Measurements from ENCODE around the gene ZNRF3.

The ZNRF3 gene

GRCh38 chr22:28953976-28954880 lies 70.9 kb downstream of the ZNRF3 start:
- peak overlapping the region; percentile 57 for H2AK5ac ChIP-seq (ENCODE audit: low read length, severe bottlenecking)
- peaks cover 56% of the 10 kb centered on the region for H3K79me1 ChIP-seq (replicated peaks; ENCODE audit: low read length, poor library complexity, severe bottlenecking)
- no peak overlapping the region for H4K91ac ChIP-seq (ENCODE audit: low read length)
- no peak overlapping the region for H3K14ac ChIP-seq (ENCODE audit: low read length in 2 of 2)
- no peaks in the 10 kb centered on the region for H3K9me3 ChIP-seq (ENCODE audit: control insufficient read depth, low read length)
- 94% methylated on average over 4 of the region's 6 CpGs for WGBS
- H3K4me3 ChIP-seq (ENCODE audit: insufficient read depth in 1 of 2, low read depth in 1 of 2, low read length in 2 of 2), result no peak overlapping the region
- no peak overlapping the region for H2BK5ac ChIP-seq (ENCODE audit: low read depth, low read length, poor library complexity, severe bottlenecking)
- H2BK15ac ChIP-seq (ENCODE audit: low read depth, poor library complexity, severe bottlenecking), result no peak overlapping the region
- no peaks in the 10 kb centered on the region for H3K36me3 ChIP-seq (ENCODE audit: control insufficient read depth in 1 of 2, insufficient read depth in 2 of 2, low read depth in 1 of 2, low read length in 2 of 2)
- H4K8ac ChIP-seq (ENCODE audit: low read length), result no peak overlapping the region
- H3K4me2 ChIP-seq (ENCODE audit: low read length, poor library complexity, severe bottlenecking), result no peak overlapping the region
- no peak overlapping the region for H3K4ac ChIP-seq (ENCODE audit: low read depth in 1 of 2, low read length in 2 of 2)
- H2BK120ac ChIP-seq (ENCODE audit: low read depth, low read length), result no peak overlapping the region
- H3K18ac ChIP-seq (ENCODE audit: low read depth in 1 of 2, low read length in 2 of 2), result no peak overlapping the region
- no peaks in the 10 kb centered on the region for H3K27me3 ChIP-seq (ENCODE audit: control insufficient read depth in 1 of 2, insufficient read depth in 1 of 2, low read length in 2 of 2)
- H2BK12ac ChIP-seq (ENCODE audit: low read length in 2 of 2), result no peak overlapping the region
- no peak overlapping the region for H3K27ac ChIP-seq (ENCODE audit: low read length, poor library complexity, severe bottlenecking)
- no peak for DNase-seq
- no peak overlapping the region for H3K23ac ChIP-seq (ENCODE audit: low read length in 2 of 2)
- H3K4me1 ChIP-seq (ENCODE audit: control insufficient read depth, insufficient read depth, low read depth, low read length), result peaks cover 15% of the 10 kb centered on the region
- H2AFZ ChIP-seq (ENCODE audit: low read depth, low read length), result no peak overlapping the region
- H3K9ac ChIP-seq (ENCODE audit: low read length), result no peak overlapping the region

- Histone ChIP-seq H2AFZ (ENCODE audit: low read depth, low read length) (no peak overlapping the region), H3K4ac (ENCODE audit: low read depth in 1 of 2, low read length in 2 of 2) (no peak overlapping the region), H3K9ac (ENCODE audit: low read length) (no peak overlapping the region), H3K9me3 (ENCODE audit: control insufficient read depth, low read length) (no peaks in the 10 kb centered on the region), H3K18ac (ENCODE audit: low read depth in 1 of 2, low read length in 2 of 2) (no peak overlapping the region), H3K23ac (ENCODE audit: low read length in 2 of 2) (no peak overlapping the region), H2BK15ac (ENCODE audit: low read depth, poor library complexity, severe bottlenecking) (no peak overlapping the region), H2BK12ac (ENCODE audit: low read length in 2 of 2) (no peak overlapping the region), H3K27me3 (ENCODE audit: control insufficient read depth in 1 of 2, insufficient read depth in 1 of 2, low read length in 2 of 2) (no peaks in the 10 kb centered on the region), H2BK5ac (ENCODE audit: low read depth, low read length, poor library complexity, severe bottlenecking) (no peak overlapping the region), H3K4me3 (ENCODE audit: insufficient read depth in 1 of 2, low read depth in 1 of 2, low read length in 2 of 2) (no peak overlapping the region), H3K4me1 (ENCODE audit: control insufficient read depth, insufficient read depth, low read depth, low read length) (peaks cover 18% of the 10 kb centered on the region), H3K14ac (ENCODE audit: low read length in 2 of 2) (no peak overlapping the region), H4K91ac (ENCODE audit: low read length) (peak overlapping the region; percentile 61), H3K36me3 (ENCODE audit: control insufficient read depth in 1 of 2, insufficient read depth in 2 of 2, low read depth in 1 of 2, low read length in 2 of 2) (no peaks in the 10 kb centered on the region), H3K27ac (ENCODE audit: low read length, poor library complexity, severe bottlenecking) (no peak overlapping the region), H2BK120ac (ENCODE audit: low read depth, low read length) (no peak overlapping the region), H4K8ac (ENCODE audit: low read length) (no peak overlapping the region), H3K4me2 (ENCODE audit: low read length, poor library complexity, severe bottlenecking) (no peak overlapping the region), H2AK5ac (ENCODE audit: low read length, severe bottlenecking) (no peak overlapping the region), H3K79me1 (replicated peaks; ENCODE audit: low read length, poor library complexity, severe bottlenecking) (peaks cover 61% of the 10 kb centered on the region)
- 87% methylated on average over 5 of the region's 5 CpGs for WGBS
- peak; percentile 9 for DNase-seq
These were observed 72.4 kb downstream of the ZNRF3 start for GRCh38 chr22:28955817-28956216.

GRCh38 chr22:28956506-28956905 lies 73.1 kb downstream of the ZNRF3 start:
- Histone ChIP-seq H3K36me3 (ENCODE audit: control insufficient read depth in 1 of 2, insufficient read depth in 2 of 2, low read depth in 1 of 2, low read length in 2 of 2) (no peaks in the 10 kb centered on the region), H3K9ac (ENCODE audit: low read length) (no peak overlapping the region), H4K91ac (ENCODE audit: low read length) (no peak overlapping the region), H3K79me1 (replicated peaks; ENCODE audit: low read length, poor library complexity, severe bottlenecking) (peaks cover 56% of the 10 kb centered on the region), H4K8ac (ENCODE audit: low read length) (no peak overlapping the region), H3K14ac (ENCODE audit: low read length in 2 of 2) (no peak overlapping the region), H2BK5ac (ENCODE audit: low read depth, low read length, poor library complexity, severe bottlenecking) (no peak overlapping the region), H2BK15ac (ENCODE audit: low read depth, poor library complexity, severe bottlenecking) (no peak overlapping the region), H3K18ac (ENCODE audit: low read depth in 1 of 2, low read length in 2 of 2) (no peak overlapping the region), H3K4me1 (ENCODE audit: control insufficient read depth, insufficient read depth, low read depth, low read length) (peaks cover 18% of the 10 kb centered on the region), H3K27ac (ENCODE audit: low read length, poor library complexity, severe bottlenecking) (no peak overlapping the region), H3K23ac (ENCODE audit: low read length in 2 of 2) (no peak overlapping the region), H3K4me3 (ENCODE audit: insufficient read depth in 1 of 2, low read depth in 1 of 2, low read length in 2 of 2) (no peak overlapping the region), H3K9me3 (ENCODE audit: control insufficient read depth, low read length) (no peaks in the 10 kb centered on the region), H2AFZ (ENCODE audit: low read depth, low read length) (no peak overlapping the region), H2BK120ac (ENCODE audit: low read depth, low read length) (no peak overlapping the region), H3K4me2 (ENCODE audit: low read length, poor library complexity, severe bottlenecking) (no peak overlapping the region), H2BK12ac (ENCODE audit: low read length in 2 of 2) (no peak overlapping the region), H3K27me3 (ENCODE audit: control insufficient read depth in 1 of 2, insufficient read depth in 1 of 2, low read length in 2 of 2) (no peaks in the 10 kb centered on the region), H3K4ac (ENCODE audit: low read depth in 1 of 2, low read length in 2 of 2) (no peak overlapping the region), H2AK5ac (ENCODE audit: low read length, severe bottlenecking) (no peak overlapping the region)
- 84% methylated on average over 1 of the region's 1 CpG for WGBS
- no peak for DNase-seq

GRCh38 chr22:28958611-28959010 lies 75.2 kb downstream of the ZNRF3 start:
- H3K9me3 ChIP-seq (ENCODE audit: control insufficient read depth, low read length), result no peaks in the 10 kb centered on the region
- DNase-seq, result peak; percentile 14
- peaks cover 7% of the 10 kb centered on the region for H3K4me1 ChIP-seq (ENCODE audit: control insufficient read depth, insufficient read depth, low read depth, low read length)
- H3K27ac ChIP-seq (ENCODE audit: low read length, poor library complexity, severe bottlenecking), result no peak overlapping the region
- no peak overlapping the region for H4K91ac ChIP-seq (ENCODE audit: low read length)
- peak overlapping the region; percentile 54 for H2AK5ac ChIP-seq (ENCODE audit: low read length, severe bottlenecking)
- 83% methylated on average over 5 of the region's 5 CpGs for WGBS
- no peak overlapping the region for H3K4ac ChIP-seq (ENCODE audit: low read depth in 1 of 2, low read length in 2 of 2)
- no peak overlapping the region for H2AFZ ChIP-seq (ENCODE audit: low read depth, low read length)
- no peak overlapping the region for H2BK15ac ChIP-seq (ENCODE audit: low read depth, poor library complexity, severe bottlenecking)
- H3K27me3 ChIP-seq (ENCODE audit: control insufficient read depth in 1 of 2, insufficient read depth in 1 of 2, low read length in 2 of 2), result no peaks in the 10 kb centered on the region
- H3K14ac ChIP-seq (ENCODE audit: low read length in 2 of 2), result no peak overlapping the region
- H2BK120ac ChIP-seq (ENCODE audit: low read depth, low read length), result no peak overlapping the region
- no peak overlapping the region for H3K23ac ChIP-seq (ENCODE audit: low read length in 2 of 2)
- no peak overlapping the region for H2BK12ac ChIP-seq (ENCODE audit: low read length in 2 of 2)
- H3K4me3 ChIP-seq (ENCODE audit: insufficient read depth in 1 of 2, low read depth in 1 of 2, low read length in 2 of 2), result no peak overlapping the region
- no peak overlapping the region for H3K18ac ChIP-seq (ENCODE audit: low read depth in 1 of 2, low read length in 2 of 2)
- H3K79me1 ChIP-seq (replicated peaks; ENCODE audit: low read length, poor library complexity, severe bottlenecking), result peaks cover 65% of the 10 kb centered on the region
- no peaks in the 10 kb centered on the region for H3K36me3 ChIP-seq (ENCODE audit: control insufficient read depth in 1 of 2, insufficient read depth in 2 of 2, low read depth in 1 of 2, low read length in 2 of 2)
- no peak overlapping the region for H3K9ac ChIP-seq (ENCODE audit: low read length)
- no peak overlapping the region for H3K4me2 ChIP-seq (ENCODE audit: low read length, poor library complexity, severe bottlenecking)
- H4K8ac ChIP-seq (ENCODE audit: low read length), result no peak overlapping the region
- no peak overlapping the region for H2BK5ac ChIP-seq (ENCODE audit: low read depth, low read length, poor library complexity, severe bottlenecking)
